ENCODE measurements around the gene GPC5.

Gene GPC5

GRCh38 chr13:91986761-91987483 lies 588.5 kb downstream of the GPC5 start:
- no peaks in the 10 kb centered on the region for H3K4me1 ChIP-seq (ENCODE audit: control insufficient read depth, low read depth, low read length)
- no peaks in the 10 kb centered on the region for H3K79me2 ChIP-seq (ENCODE audit: control insufficient read depth, insufficient read depth, low read length)
- no peak overlapping the region for H3K4me2 ChIP-seq (ENCODE audit: low read length)
- H3K27me3 ChIP-seq (ENCODE audit: insufficient read depth, low read length, poor library complexity) = no peaks in the 10 kb centered on the region
- H4K5ac ChIP-seq (ENCODE audit: low read length) = no peak overlapping the region
- H2BK120ac ChIP-seq (ENCODE audit: low read depth, low read length) = no peak overlapping the region
- H3K36me3 ChIP-seq (ENCODE audit: control insufficient read depth, insufficient read depth, low read length) = no peaks in the 10 kb centered on the region
- H3K27ac ChIP-seq (ENCODE audit: low read depth, low read length) = no peak overlapping the region
- no peak overlapping the region for H2BK15ac ChIP-seq (replicated peaks; ENCODE audit: low read depth)
- H4K8ac ChIP-seq (ENCODE audit: low read depth, low read length) = no peak overlapping the region
- H3K4ac ChIP-seq (ENCODE audit: low read depth, low read length) = no peak overlapping the region
- WGBS (ENCODE audit: extremely low coverage, insufficient coverage, low lambda C conversion rate) = no CpG with 5 or more reads among the region's 4 CpGs
- no peak overlapping the region for H2AK5ac ChIP-seq (ENCODE audit: low read length)
- no peak overlapping the region for H3K56ac ChIP-seq (ENCODE audit: low read length)
- DNase-seq = peak; percentile 8
- no peak overlapping the region for H3K23ac ChIP-seq (ENCODE audit: low read length)
- H2BK5ac ChIP-seq (ENCODE audit: low read length) = no peak overlapping the region
- no peak overlapping the region for H3K4me3 ChIP-seq (ENCODE audit: low read length)
- no peak overlapping the region for H3K9ac ChIP-seq (ENCODE audit: low read length)
- no peak overlapping the region for H3K18ac ChIP-seq (ENCODE audit: low read length)
- H3K79me1 ChIP-seq (ENCODE audit: low read length) = no peaks in the 10 kb centered on the region

- H3K79me1 ChIP-seq (ENCODE audit: low read length) = no peaks in the 10 kb centered on the region
- H3K4me2 ChIP-seq (ENCODE audit: low read length) = no peak overlapping the region
- no peaks in the 10 kb centered on the region for H3K79me2 ChIP-seq (ENCODE audit: control insufficient read depth, insufficient read depth, low read length)
- no peaks in the 10 kb centered on the region for H3K4me1 ChIP-seq (ENCODE audit: control insufficient read depth, low read depth, low read length)
- no peak overlapping the region for H3K23ac ChIP-seq (ENCODE audit: low read length)
- H3K4me3 ChIP-seq (ENCODE audit: low read length) = no peak overlapping the region
- no peak overlapping the region for H4K5ac ChIP-seq (ENCODE audit: low read length)
- no peak overlapping the region for H4K8ac ChIP-seq (ENCODE audit: low read depth, low read length)
- no peak overlapping the region for H3K56ac ChIP-seq (ENCODE audit: low read length)
- H2AK5ac ChIP-seq (ENCODE audit: low read length) = no peak overlapping the region
- no peak overlapping the region for H3K27ac ChIP-seq (ENCODE audit: low read depth, low read length)
- WGBS (ENCODE audit: extremely low coverage, insufficient coverage, low lambda C conversion rate) = no CpG with 5 or more reads among the region's 3 CpGs
- no peaks in the 10 kb centered on the region for H3K36me3 ChIP-seq (ENCODE audit: control insufficient read depth, insufficient read depth, low read length)
- no peak overlapping the region for H2BK120ac ChIP-seq (ENCODE audit: low read depth, low read length)
- no peak overlapping the region for H3K4ac ChIP-seq (ENCODE audit: low read depth, low read length)
- H3K9ac ChIP-seq (ENCODE audit: low read length) = no peak overlapping the region
- no peak overlapping the region for H2BK15ac ChIP-seq (replicated peaks; ENCODE audit: low read depth)
- no peak overlapping the region for H2BK5ac ChIP-seq (ENCODE audit: low read length)
- no peaks in the 10 kb centered on the region for H3K27me3 ChIP-seq (ENCODE audit: insufficient read depth, low read length, poor library complexity)
- DNase-seq = no peak
- no peak overlapping the region for H3K18ac ChIP-seq (ENCODE audit: low read length)
Measured at GRCh38 chr13:91988331-91988730, 589.9 kb downstream of the GPC5 start.

- no peak for DNase-seq
- Histone ChIP-seq H3K4me2 (ENCODE audit: low read length) (no peak overlapping the region), H3K4me1 (ENCODE audit: control insufficient read depth, low read depth, low read length) (no peaks in the 10 kb centered on the region), H3K27ac (ENCODE audit: low read depth, low read length) (no peak overlapping the region), H3K4me3 (ENCODE audit: low read length) (no peak overlapping the region), H3K36me3 (ENCODE audit: control insufficient read depth, insufficient read depth, low read length) (no peaks in the 10 kb centered on the region), H3K79me2 (ENCODE audit: control insufficient read depth, insufficient read depth, low read length) (no peaks in the 10 kb centered on the region), H2BK15ac (replicated peaks; ENCODE audit: low read depth) (no peak overlapping the region), H3K56ac (ENCODE audit: low read length) (no peak overlapping the region), H2BK5ac (ENCODE audit: low read length) (no peak overlapping the region), H3K23ac (ENCODE audit: low read length) (no peak overlapping the region), H4K5ac (ENCODE audit: low read length) (no peak overlapping the region), H2AK5ac (ENCODE audit: low read length) (no peak overlapping the region), H3K27me3 (ENCODE audit: insufficient read depth, low read length, poor library complexity) (no peaks in the 10 kb centered on the region), H3K9ac (ENCODE audit: low read length) (no peak overlapping the region), H3K18ac (ENCODE audit: low read length) (no peak overlapping the region), H3K4ac (ENCODE audit: low read depth, low read length) (no peak overlapping the region), H2BK120ac (ENCODE audit: low read depth, low read length) (no peak overlapping the region), H4K8ac (ENCODE audit: low read depth, low read length) (no peak overlapping the region), H3K79me1 (ENCODE audit: low read length) (no peaks in the 10 kb centered on the region)
- WGBS (ENCODE audit: extremely low coverage, insufficient coverage, low lambda C conversion rate) = no CpG with 5 or more reads among the region's 3 CpGs
Measured at GRCh38 chr13:92012787-92013186, 614.4 kb downstream of the GPC5 start.

- no peaks in the 10 kb centered on the region for H3K36me3 ChIP-seq (ENCODE audit: control insufficient read depth, insufficient read depth, low read length)
- H3K9ac ChIP-seq (ENCODE audit: low read length) = no peak overlapping the region
- H3K23ac ChIP-seq (ENCODE audit: low read length) = no peak overlapping the region
- H3K4me3 ChIP-seq (ENCODE audit: low read length) = no peak overlapping the region
- H2AK5ac ChIP-seq (ENCODE audit: low read length) = no peak overlapping the region
- H2BK120ac ChIP-seq (ENCODE audit: low read depth, low read length) = no peak overlapping the region
- H3K4me2 ChIP-seq (ENCODE audit: low read length) = no peak overlapping the region
- H3K79me1 ChIP-seq (ENCODE audit: low read length) = no peaks in the 10 kb centered on the region
- H3K27ac ChIP-seq (ENCODE audit: low read depth, low read length) = no peak overlapping the region
- H4K5ac ChIP-seq (ENCODE audit: low read length) = no peak overlapping the region
- no peak overlapping the region for H3K18ac ChIP-seq (ENCODE audit: low read length)
- no peaks in the 10 kb centered on the region for H3K4me1 ChIP-seq (ENCODE audit: control insufficient read depth, low read depth, low read length)
- H3K79me2 ChIP-seq (ENCODE audit: control insufficient read depth, insufficient read depth, low read length) = no peaks in the 10 kb centered on the region
- H2BK5ac ChIP-seq (ENCODE audit: low read length) = no peak overlapping the region
- H2BK15ac ChIP-seq (replicated peaks; ENCODE audit: low read depth) = no peak overlapping the region
- no peaks in the 10 kb centered on the region for H3K27me3 ChIP-seq (ENCODE audit: insufficient read depth, low read length, poor library complexity)
- no CpG with 5 or more reads among the region's 13 CpGs for WGBS (ENCODE audit: extremely low coverage, insufficient coverage, low lambda C conversion rate)
- H3K4ac ChIP-seq (ENCODE audit: low read depth, low read length) = no peak overlapping the region
- no peak overlapping the region for H3K56ac ChIP-seq (ENCODE audit: low read length)
- no peak for DNase-seq
- H4K8ac ChIP-seq (ENCODE audit: low read depth, low read length) = no peak overlapping the region
Measured at GRCh38 chr13:92017737-92018136, 619.3 kb downstream of the GPC5 start.

GRCh38 chr13:92028695-92029094 lies 630.3 kb downstream of the GPC5 start:
- Histone ChIP-seq H3K9ac (ENCODE audit: low read length) (no peak overlapping the region), H4K5ac (ENCODE audit: low read length) (no peak overlapping the region), H3K4ac (ENCODE audit: low read depth, low read length) (no peak overlapping the region), H3K18ac (ENCODE audit: low read length) (no peak overlapping the region), H2BK5ac (ENCODE audit: low read length) (no peak overlapping the region), H3K79me1 (ENCODE audit: low read length) (no peaks in the 10 kb centered on the region), H3K23ac (ENCODE audit: low read length) (no peak overlapping the region), H2BK120ac (ENCODE audit: low read depth, low read length) (no peak overlapping the region), H2BK15ac (replicated peaks; ENCODE audit: low read depth) (no peak overlapping the region), H3K4me2 (ENCODE audit: low read length) (no peak overlapping the region), H4K8ac (ENCODE audit: low read depth, low read length) (no peak overlapping the region), H3K79me2 (ENCODE audit: control insufficient read depth, insufficient read depth, low read length) (no peaks in the 10 kb centered on the region), H3K4me3 (ENCODE audit: low read length) (no peak overlapping the region), H3K4me1 (ENCODE audit: control insufficient read depth, low read depth, low read length) (no peaks in the 10 kb centered on the region), H3K36me3 (ENCODE audit: control insufficient read depth, insufficient read depth, low read length) (no peaks in the 10 kb centered on the region), H2AK5ac (ENCODE audit: low read length) (no peak overlapping the region), H3K27ac (ENCODE audit: low read depth, low read length) (no peak overlapping the region), H3K56ac (ENCODE audit: low read length) (no peak overlapping the region), H3K27me3 (ENCODE audit: insufficient read depth, low read length, poor library complexity) (no peaks in the 10 kb centered on the region)
- no peak for DNase-seq

GRCh38 chr13:92029641-92030040 lies 631.2 kb downstream of the GPC5 start:
- Histone ChIP-seq H4K5ac (ENCODE audit: low read length) (no peak overlapping the region), H3K79me2 (ENCODE audit: control insufficient read depth, insufficient read depth, low read length) (no peaks in the 10 kb centered on the region), H3K4me2 (ENCODE audit: low read length) (no peak overlapping the region), H3K27ac (ENCODE audit: low read depth, low read length) (no peak overlapping the region), H3K79me1 (ENCODE audit: low read length) (no peaks in the 10 kb centered on the region), H3K4ac (ENCODE audit: low read depth, low read length) (no peak overlapping the region), H3K4me1 (ENCODE audit: control insufficient read depth, low read depth, low read length) (no peaks in the 10 kb centered on the region), H3K27me3 (ENCODE audit: insufficient read depth, low read length, poor library complexity) (no peaks in the 10 kb centered on the region), H3K9ac (ENCODE audit: low read length) (no peak overlapping the region), H2BK5ac (ENCODE audit: low read length) (no peak overlapping the region), H4K8ac (ENCODE audit: low read depth, low read length) (no peak overlapping the region), H2BK120ac (ENCODE audit: low read depth, low read length) (no peak overlapping the region), H2BK15ac (replicated peaks; ENCODE audit: low read depth) (no peak overlapping the region), H2AK5ac (ENCODE audit: low read length) (no peak overlapping the region), H3K36me3 (ENCODE audit: control insufficient read depth, insufficient read depth, low read length) (no peaks in the 10 kb centered on the region), H3K56ac (ENCODE audit: low read length) (no peak overlapping the region), H3K4me3 (ENCODE audit: low read length) (no peak overlapping the region), H3K18ac (ENCODE audit: low read length) (no peak overlapping the region), H3K23ac (ENCODE audit: low read length) (no peak overlapping the region)
- WGBS (ENCODE audit: extremely low coverage, insufficient coverage, low lambda C conversion rate) = no CpG with 5 or more reads among the region's 4 CpGs
- DNase-seq = no peak
